GM19099 (cell line): ENCODE results near the gene TMEM247.

Experiments
- POLR2A ChIP-seq: IDR thresholded peaks from 3 replicates; pipeline ENCODE4 v1.6.1; 2011; ENCODE audit warnings: low read depth; ENCODE audit not compliant: insufficient read length; ENCODE audit errors: extremely low read depth

Gene TMEM247

GRCh38 chr2:46471019-46471583 is 8.3 kb upstream of the TMEM247 start:
- no peak for TF ChIP-seq POLR2A

- no peak for TF ChIP-seq POLR2A
Measured at GRCh38 chr2:46471697-46472096, 7.7 kb upstream of the TMEM247 start.

- no peak for TF ChIP-seq POLR2A
Measured at GRCh38 chr2:46477925-46478324, 1.4 kb upstream of the TMEM247 start.

- no peak for TF ChIP-seq POLR2A
Measured at GRCh38 chr2:46480562-46480961, 1.2 kb downstream of the TMEM247 start.

- TF ChIP-seq POLR2A: no peak
Measured at GRCh38 chr2:46481198-46482193, 2.1 kb downstream of the TMEM247 start.

- no peak for TF ChIP-seq POLR2A
Measured at GRCh38 chr2:46482490-46482889, 3.1 kb downstream of the TMEM247 start.

GRCh38 chr2:46485002-46485401 is 5.6 kb downstream of the TMEM247 start:
- TF ChIP-seq POLR2A: no peak

- TF ChIP-seq POLR2A: no peak
Measured at GRCh38 chr2:46486436-46486835, 7.1 kb downstream of the TMEM247 start.

GRCh38 chr2:46487667-46488335 is 8.4 kb downstream of the TMEM247 start:
- no peak for TF ChIP-seq POLR2A

GRCh38 chr2:46488389-46488788 is 9.0 kb downstream of the TMEM247 start:
- TF ChIP-seq POLR2A: no peak

GRCh38 chr2:46489423-46490174 is 10.2 kb downstream of the TMEM247 start:
- no peak for TF ChIP-seq POLR2A

- no peak for TF ChIP-seq POLR2A
Measured at GRCh38 chr2:46490521-46491141, 11.3 kb downstream of the TMEM247 start.

GRCh38 chr2:46492301-46492700 is 12.9 kb downstream of the TMEM247 start:
- TF ChIP-seq POLR2A: no peak

GRCh38 chr2:46493241-46493970 is 14.0 kb downstream of the TMEM247 start:
- TF ChIP-seq POLR2A: no peak
